ENCODE data around the gene CAMK2A. TPM values are rescaled to one million over a fixed set of nuclear protein-coding genes. Genes with fewer than 3 reads are reported as not detected.
A peak's percentile ranks its signal among the peaks of the same experiment; 100 is the strongest.

CAMK2A gene
- total and polyA plus RNA-seq, 2 of the 4 experiments (the other 2 are of a cell fraction), result 0.18 to 0.19 TPM

- Histone ChIP-seq H3K14ac (replicated peaks; ENCODE audit: low read depth, low read length) (no peak overlapping the region), H4K20me1 (ENCODE audit: insufficient read depth, low read length) (no peaks in the 10 kb centered on the region), H3K79me1 (ENCODE audit: low read depth in 1 of 2, low read length in 2 of 2) (no peaks in the 10 kb centered on the region), H3K9ac (ENCODE audit: low read depth, low read length) (no peak overlapping the region), H3K27me3 (ENCODE audit: control insufficient read depth, insufficient read depth, low read length) (no peaks in the 10 kb centered on the region), H4K91ac (ENCODE audit: insufficient read depth, low read depth, low read length) (0 out of 2 replicates have a peak overlapping the region, but pooled peaks have one; percentile 62), H2BK20ac (ENCODE audit: low read depth, low read length) (no peak overlapping the region), H3K36me3 (ENCODE audit: control insufficient read depth, insufficient read depth, low read length) (no peaks in the 10 kb centered on the region), H2BK120ac (ENCODE audit: low read depth, low read length) (no peak overlapping the region), H4K8ac (ENCODE audit: low read depth in 2 of 2, low read length in 2 of 2) (no peak overlapping the region), H2AK5ac (ENCODE audit: low read depth, low read length) (no peak overlapping the region), H2BK15ac (ENCODE audit: low read depth, low read length) (no peak overlapping the region), H3K9me1 (ENCODE audit: insufficient read depth, low read length) (peaks cover 5% of the 10 kb centered on the region; the same call in 1 of the 2 replicates), H2AFZ (replicated peaks; ENCODE audit: low read length, poor library complexity) (no peak overlapping the region), H3K56ac (ENCODE audit: extremely low read depth, insufficient read depth, low read length) (no peak overlapping the region), H4K5ac (ENCODE audit: low read depth, low read length) (no peak overlapping the region), H3K23ac (ENCODE audit: low read depth, low read length) (no peak overlapping the region), H3K4me1 (ENCODE audit: control insufficient read depth, insufficient read depth, low read length) (peaks cover 12% of the 10 kb centered on the region), H3K27ac (ENCODE audit: insufficient read depth, low read length) (no peak overlapping the region), H3K4ac (ENCODE audit: low read depth, low read length) (no peak overlapping the region), H3K18ac (ENCODE audit: low read depth, low read length) (no peak overlapping the region), H2AK9ac (replicated peaks; ENCODE audit: low read depth, low read length, poor library complexity) (no peak overlapping the region), H3K9me3 (ENCODE audit: control insufficient read depth, insufficient read depth, low read length) (no peaks in the 10 kb centered on the region), H2BK5ac (ENCODE audit: low read depth, low read length, poor library complexity, severe bottlenecking) (no peak overlapping the region), H3K4me2 (ENCODE audit: low read depth, low read length) (no peak overlapping the region), H3K4me3 (ENCODE audit: insufficient read depth, low read depth, low read length) (no peak overlapping the region)
- no TSS peak for BruUV-seq (replicated peaks)
- WGBS, 2 experiments (ENCODE audit: extremely low coverage in 2 of 2, insufficient read length in 1 of 2), result 91% methylated on average over 4 of the region's 8 CpGs; no CpG with 5 or more reads in 1 of the 2 experiments
- ATAC-seq (ENCODE audit: low read depth) (no peak), DNase-seq (no peak)
- in situ Hi-C loops (cut with MboI; ENCODE audit: low sequenced_read_pairs), result no loop called here
- intact Hi-C loops (cut with micrococcal nuclease), result no loop called here
- dilution Hi-C loops (cut with HindIII; ENCODE audit: low sequenced_read_pairs, unreplicated experiment), result no loop called here
- TF ChIP-seq POLR2A (IDR thresholded peaks at IDR 0.05; ENCODE audit: low read depth, low read length), result no peak
- TF ChIP-seq, protein P1, sequence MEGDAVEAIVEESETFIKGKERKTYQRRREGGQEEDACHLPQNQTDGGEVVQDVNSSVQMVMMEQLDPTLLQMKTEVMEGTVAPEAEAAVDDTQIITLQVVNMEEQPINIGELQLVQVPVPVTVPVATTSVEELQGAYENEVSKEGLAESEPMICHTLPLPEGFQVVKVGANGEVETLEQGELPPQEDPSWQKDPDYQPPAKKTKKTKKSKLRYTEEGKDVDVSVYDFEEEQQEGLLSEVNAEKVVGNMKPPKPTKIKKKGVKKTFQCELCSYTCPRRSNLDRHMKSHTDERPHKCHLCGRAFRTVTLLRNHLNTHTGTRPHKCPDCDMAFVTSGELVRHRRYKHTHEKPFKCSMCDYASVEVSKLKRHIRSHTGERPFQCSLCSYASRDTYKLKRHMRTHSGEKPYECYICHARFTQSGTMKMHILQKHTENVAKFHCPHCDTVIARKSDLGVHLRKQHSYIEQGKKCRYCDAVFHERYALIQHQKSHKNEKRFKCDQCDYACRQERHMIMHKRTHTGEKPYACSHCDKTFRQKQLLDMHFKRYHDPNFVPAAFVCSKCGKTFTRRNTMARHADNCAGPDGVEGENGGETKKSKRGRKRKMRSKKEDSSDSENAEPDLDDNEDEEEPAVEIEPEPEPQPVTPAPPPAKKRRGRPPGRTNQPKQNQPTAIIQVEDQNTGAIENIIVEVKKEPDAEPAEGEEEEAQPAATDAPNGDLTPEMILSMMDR (conservative IDR thresholded peaks at IDR 0.05; ENCODE audit: low read depth, low read length), result no peak
- no peak for TF ChIP-seq ELK1 (IDR thresholded peaks at IDR 0.05; ENCODE audit: borderline replicate concordance, low read depth, low read length)
- no peak for TF ChIP-seq RAD21 (IDR thresholded peaks at IDR 0.05; ENCODE audit: low read length)
- ChIA-PET POLR2A (ENCODE audit: unreplicated experiment) (no interaction called here), CTCF (no interaction called here)
Observed at GRCh38 chr5:150271296-150271692, 18.3 kb downstream of the CAMK2A start.

Data from IMR-90 (cell line).